ENCODE data around the gene MCM3.

Gene MCM3

GRCh38 chr6:52217761-52218160 lies 66.8 kb downstream of the MCM3 start:
- DNase-seq (ENCODE audit: insufficient read length, low spot score) (no peak), FAIRE-seq (no peak)
- no peak for TF ChIP-seq CTCF (IDR thresholded peaks at IDR 0.05; ENCODE audit: insufficient read depth, missing control alignments)

DNA sequence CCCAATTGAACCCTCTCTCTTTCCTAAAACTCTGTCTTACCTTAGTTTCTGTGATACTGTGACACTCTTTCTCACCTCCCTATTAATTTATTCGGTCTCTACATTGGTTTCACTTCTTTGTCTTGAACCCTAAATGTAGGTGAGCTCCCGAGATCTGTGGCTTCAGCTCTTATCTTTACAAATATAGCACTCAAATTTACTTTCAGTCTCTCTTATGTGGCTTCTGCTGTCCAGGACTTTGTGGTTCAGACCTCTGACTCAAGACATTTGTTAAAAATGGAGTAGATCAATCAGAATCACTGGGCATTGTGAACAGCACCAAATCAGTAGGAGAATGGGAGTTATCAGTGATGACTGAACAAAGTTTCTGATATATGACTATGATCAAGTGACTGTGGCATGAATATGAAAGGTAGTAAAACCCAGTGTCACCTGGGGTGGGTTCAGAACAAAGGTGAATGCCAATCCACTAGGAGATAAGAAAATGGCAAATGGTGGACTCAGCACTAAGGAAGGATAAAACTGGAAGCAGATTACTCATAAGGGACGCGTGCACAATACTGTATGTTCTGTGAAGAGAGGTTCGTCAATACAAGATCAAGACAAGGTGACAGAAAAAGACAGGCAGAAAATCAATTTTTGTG lies 67.5 kb downstream of the MCM3 start:
- no peak for TF ChIP-seq CTCF (IDR thresholded peaks at IDR 0.05; ENCODE audit: insufficient read depth, missing control alignments)
- FAIRE-seq (no peak), DNase-seq (ENCODE audit: insufficient read length, low spot score) (no peak)

DNA sequence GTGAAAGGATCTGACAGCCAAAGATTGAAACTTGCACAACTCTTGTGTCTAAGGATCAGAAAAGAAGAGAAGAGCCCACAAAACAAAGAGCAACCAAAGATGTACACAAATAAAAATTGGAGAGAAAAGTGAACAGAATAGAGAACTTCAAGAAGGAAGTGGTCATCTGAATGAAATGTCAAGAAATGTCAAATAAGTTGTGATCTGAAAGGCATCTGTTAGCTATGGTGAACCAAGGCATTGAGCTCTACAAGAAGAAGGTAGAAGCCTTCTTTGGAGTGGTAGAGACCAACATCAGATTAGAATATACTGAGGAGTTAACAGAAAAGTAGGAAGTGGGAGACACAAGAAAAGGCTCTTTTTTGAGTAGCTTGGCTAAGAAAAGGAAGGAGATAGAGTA lies 68.8 kb downstream of the MCM3 start:
- TF ChIP-seq CTCF (IDR thresholded peaks at IDR 0.05; ENCODE audit: insufficient read depth, missing control alignments) = no peak

More for the DNA sequence above, 68.8 kb downstream of the MCM3 start:
- no peak for DNase-seq (ENCODE audit: insufficient read length, low spot score)
- no peak for FAIRE-seq
